Loucy (cell line): ENCODE results near the gene TTC39C.

Experiments used
- EZH2phosphoT487 ChIP-seq: fragments of 200-600 bp; IDR thresholded peaks from 2 replicates; pipeline ENCODE4 v1.6.1; 2018; ENCODE audit warnings: antibody characterized with exemption, mild to moderate bottlenecking, moderate library complexity, borderline replicate concordance
- TF ChIP-seq, protein P1 (sequence below): fragments of 200-600 bp; sonication (generic); conservative IDR thresholded peaks from 2 replicates; pipeline ENCODE4 v1.5.1; 2014; ENCODE audit warnings: mild to moderate bottlenecking, antibody characterized with exemption, low read length

DNA sequence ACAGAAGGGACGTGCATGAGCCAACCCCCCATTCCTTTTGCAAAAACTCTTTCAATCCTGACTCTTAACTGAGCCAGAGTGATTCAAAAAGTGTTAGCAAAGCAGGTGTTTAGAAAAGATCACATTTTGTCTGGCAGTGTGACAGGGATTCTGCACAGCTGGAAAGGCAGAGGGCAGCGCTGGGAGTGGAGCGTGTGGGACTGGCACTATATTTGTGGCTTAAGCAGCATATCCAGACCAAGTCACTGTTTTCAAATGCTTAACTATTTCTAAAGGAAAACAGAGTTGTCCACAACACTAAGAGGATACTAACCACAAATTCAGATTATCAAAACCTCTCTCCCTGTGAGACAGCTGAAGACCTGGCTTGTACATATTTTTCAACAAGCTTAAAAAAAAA lies 143.3 kb downstream of the TTC39C start:
- TF ChIP-seq, protein P1, sequence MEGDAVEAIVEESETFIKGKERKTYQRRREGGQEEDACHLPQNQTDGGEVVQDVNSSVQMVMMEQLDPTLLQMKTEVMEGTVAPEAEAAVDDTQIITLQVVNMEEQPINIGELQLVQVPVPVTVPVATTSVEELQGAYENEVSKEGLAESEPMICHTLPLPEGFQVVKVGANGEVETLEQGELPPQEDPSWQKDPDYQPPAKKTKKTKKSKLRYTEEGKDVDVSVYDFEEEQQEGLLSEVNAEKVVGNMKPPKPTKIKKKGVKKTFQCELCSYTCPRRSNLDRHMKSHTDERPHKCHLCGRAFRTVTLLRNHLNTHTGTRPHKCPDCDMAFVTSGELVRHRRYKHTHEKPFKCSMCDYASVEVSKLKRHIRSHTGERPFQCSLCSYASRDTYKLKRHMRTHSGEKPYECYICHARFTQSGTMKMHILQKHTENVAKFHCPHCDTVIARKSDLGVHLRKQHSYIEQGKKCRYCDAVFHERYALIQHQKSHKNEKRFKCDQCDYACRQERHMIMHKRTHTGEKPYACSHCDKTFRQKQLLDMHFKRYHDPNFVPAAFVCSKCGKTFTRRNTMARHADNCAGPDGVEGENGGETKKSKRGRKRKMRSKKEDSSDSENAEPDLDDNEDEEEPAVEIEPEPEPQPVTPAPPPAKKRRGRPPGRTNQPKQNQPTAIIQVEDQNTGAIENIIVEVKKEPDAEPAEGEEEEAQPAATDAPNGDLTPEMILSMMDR = no peak
- no peak for TF ChIP-seq EZH2phosphoT487
